HCT116 (cell line): ENCODE data around the gene FAIM2. TPM values are rescaled to one million over a fixed set of nuclear protein-coding genes. Genes with fewer than 3 reads are reported as not detected.
A peak's percentile ranks its signal among the peaks of the same experiment; 100 is the strongest.

Experiments used
- ATAC-seq: fragments of 200-7000 bp; cut with Tn5 transposase; 2 replicates; pipeline ENCODE4 v1.9.1; 2020; ENCODE audit warnings: mild to moderate bottlenecking, moderate library complexity
- BruUV-seq: library from RNA; stranded (reverse); fragments of 400-500 nt; replicated peaks from 2 replicates; lab custom pipeline; 2021; lab: Mats Ljungman, UMichigan
- CTCF ChIA-PET: fragments of 300-600 bp; sonication (Branson Sonifier 250); formaldehyde crosslinking; loops from one replicate; lab custom pipeline; 2021; ENCODE audit warnings: antibody characterized with exemption; lab: Charles Lee
- POLR2A ChIA-PET: fragments of 300-600, 350-600 bp; sonication (Branson Sonifier 250); formaldehyde crosslinking; loops from one replicate; lab custom pipeline; 2021; ENCODE audit warnings: antibody characterized with exemption; lab: Charles Lee
- RAD21 ChIA-PET, 2 experiments: fragments of 300-600 bp; sonication (Branson Sonifier 250); formaldehyde crosslinking; loops; one replicate each; lab custom pipeline; 2023; ENCODE audit warnings: low total read pairs in 2 of 2; ENCODE audit not compliant: uncharacterized antibody in 2 of 2, unreplicated experiment in 2 of 2, low non-redundant PET in 1 of 2; lab: Charles Lee
- DNase-seq: peaks from one replicate; pipeline ENCODE4 v3.0.0-alpha.2; 2010; ENCODE audit warnings: low read depth, low spot score
- H2AFZ ChIP-seq: fragments of 200-600 bp; shearing (Covaris generic), sonication (generic); 2 replicates; pipeline ENCODE4 v1.6.1; 2017; ENCODE audit warnings: low read depth, mixed run types, mixed read lengths, antibody characterized with exemption, low read length; ENCODE audit not compliant: poor library complexity, severe bottlenecking
- H3K27ac ChIP-seq: 2 replicates; pipeline ENCODE4 v1.5.1; 2012; ENCODE audit warnings: low read depth, low read length
- H3K27me3 ChIP-seq: fragments of 200-600 bp; sonication (generic); 2 replicates; pipeline ENCODE4 v1.6.1; 2016; ENCODE audit warnings: mixed run types, low read length, mixed read lengths; ENCODE audit not compliant: insufficient read depth
- H3K36me3 ChIP-seq, 2 experiments: fragments of 200-500 bp in 1 of 2; fragments of 200-600 bp in 1 of 2; sonication (Bioruptor generic) in 1 of 2; sonication (generic) in 1 of 2; 2 replicates each; pipeline versions ENCODE4 v1.5.1 to v1.6.1; 2014 to 2016; ENCODE audit warnings: low read length in 2 of 2, inconsistent platforms in 1 of 2, mixed read lengths in 1 of 2, mixed run types in 1 of 2; ENCODE audit not compliant: insufficient read depth in 2 of 2, control insufficient read depth in 1 of 2
- H3K4me1 ChIP-seq, 2 experiments: fragments of 200-600 bp in 1 of 2; sonication (generic) in 1 of 2; 2 replicates each; pipeline versions ENCODE4 v1.5.1 to v1.6.1; 2012 to 2017; ENCODE audit warnings: low read length in 2 of 2, inconsistent platforms in 1 of 2, mild to moderate bottlenecking in 1 of 2, mixed read lengths in 1 of 2, mixed run types in 1 of 2, moderate library complexity in 1 of 2; ENCODE audit not compliant: insufficient read depth in 2 of 2, control insufficient read depth in 1 of 2
- H3K4me2 ChIP-seq: fragments of 200-600 bp; sonication (generic); 2 replicates; pipeline ENCODE4 v1.6.1; 2017; ENCODE audit warnings: mixed run types, low read length, mixed read lengths
- H3K4me3 ChIP-seq, 2 experiments: fragments of 200-600 bp in 1 of 2; sonication (generic) in 1 of 2; replicated peaks in 1 of 2; 2 replicates each; pipeline ENCODE4 v1.5.1; 2011 to 2016; ENCODE audit warnings: low read length in 2 of 2, control low read depth in 1 of 2, low read depth in 1 of 2, mild to moderate bottlenecking in 1 of 2, mixed read lengths in 1 of 2, mixed run types in 1 of 2
- H3K79me2 ChIP-seq: fragments of 200-600 bp; sonication (generic); 2 replicates; pipeline ENCODE4 v1.6.1; 2017; ENCODE audit warnings: mild to moderate bottlenecking, mixed run types, low read length, moderate library complexity, mixed read lengths; ENCODE audit not compliant: insufficient read depth
- H3K9ac ChIP-seq: fragments of 200-600 bp; sonication (generic); 2 replicates; pipeline ENCODE4 v1.6.1; 2016; ENCODE audit warnings: low read length, mixed read lengths
- H3K9me2 ChIP-seq: fragments of 200-600 bp; sonication (generic), shearing (Covaris generic); 2 replicates; pipeline ENCODE4 v1.6.1; 2017; ENCODE audit warnings: mixed run types, mild to moderate bottlenecking, moderate library complexity; ENCODE audit not compliant: insufficient read depth
- H3K9me3 ChIP-seq, 2 experiments: fragments of 200-500 bp in 1 of 2; fragments of 200-600 bp in 1 of 2; sonication (Bioruptor generic) in 1 of 2; sonication (generic) in 1 of 2; 2 replicates each; pipeline ENCODE4 v1.6.1; 2014 to 2017; ENCODE audit warnings: low read length in 2 of 2, mixed read lengths in 2 of 2, inconsistent platforms in 1 of 2, low read depth in 1 of 2, mild to moderate bottlenecking in 1 of 2, mixed run types in 1 of 2, moderate library complexity in 1 of 2; ENCODE audit not compliant: control insufficient read depth in 1 of 2, insufficient read depth in 1 of 2
- H4K20me1 ChIP-seq: fragments of 200-600 bp; sonication (generic), shearing (Covaris generic); 2 replicates; pipeline ENCODE4 v1.6.1; 2017; ENCODE audit warnings: mixed run types, mild to moderate bottlenecking, moderate library complexity; ENCODE audit not compliant: insufficient read depth
- CEBPB ChIP-seq: IDR thresholded peaks from 2 replicates; pipeline ENCODE4 v1.6.1; 2012; ENCODE audit warnings: low read depth
- EGR1 ChIP-seq: IDR thresholded peaks from 2 replicates; pipeline ENCODE4 v1.6.1; 2012; ENCODE audit warnings: low read depth
- ELF1 ChIP-seq: IDR thresholded peaks from 2 replicates; pipeline ENCODE4 v1.6.1; 2012; ENCODE audit warnings: low read depth, borderline replicate concordance
- JUND ChIP-seq: IDR thresholded peaks from 2 replicates; pipeline ENCODE4 v1.6.1; 2012
- POLR2AphosphoS5 ChIP-seq: IDR thresholded peaks from 2 replicates; pipeline ENCODE4 v1.6.1; 2011; ENCODE audit warnings: mild to moderate bottlenecking, low read depth, low read length, moderate library complexity
- RAD21 ChIP-seq: IDR thresholded peaks from 2 replicates; pipeline ENCODE4 v1.6.1; 2012; ENCODE audit warnings: low read depth, mild to moderate bottlenecking
- SIN3A ChIP-seq: IDR thresholded peaks from 2 replicates; pipeline ENCODE4 v1.6.1; 2012; ENCODE audit warnings: low read depth
- SP1 ChIP-seq: IDR thresholded peaks from 2 replicates; pipeline ENCODE4 v1.6.1; 2012; ENCODE audit warnings: low read depth
- TCF7L2 ChIP-seq: IDR thresholded peaks from 2 replicates; pipeline ENCODE4 v1.7.0; 2011; ENCODE audit warnings: borderline replicate concordance, inconsistent platforms; ENCODE audit not compliant: insufficient read depth, insufficient read length; ENCODE audit errors: extremely low read depth
- YY1 ChIP-seq: IDR thresholded peaks from 2 replicates; pipeline ENCODE4 v1.6.1; 2011; ENCODE audit warnings: low read length, low read depth, moderate library complexity, mild to moderate bottlenecking; ENCODE audit not compliant: insufficient replicate concordance; ENCODE audit errors: extremely low read depth
- ZFX ChIP-seq: fragments of 450-650 bp; IDR thresholded peaks from 2 replicates; pipeline ENCODE4 v1.6.1; 2017
- intact Hi-C: fragments of 100-400 bp; cut with micrococcal nuclease; formaldehyde crosslinking; loops from 2 replicates; pipeline ENCODE4 v1.10.0; 2022
- total RNA-seq: library from RNA; stranded (reverse); gene quantifications from one replicate; pipeline ENCODE4 v1.2.1, GENCODE V29; 2021; ENCODE audit not compliant: unreplicated experiment
- TF ChIP-seq, protein P1 (sequence below): IDR thresholded peaks from 2 replicates; pipeline ENCODE4 v1.6.1; 2012
- TF ChIP-seq, protein P2 (sequence below): IDR thresholded peaks from 2 replicates; pipeline ENCODE4 v1.6.1; 2012

Gene FAIM2
- total RNA-seq, 1 experiment from 2014 or later = not detected

DNA sequence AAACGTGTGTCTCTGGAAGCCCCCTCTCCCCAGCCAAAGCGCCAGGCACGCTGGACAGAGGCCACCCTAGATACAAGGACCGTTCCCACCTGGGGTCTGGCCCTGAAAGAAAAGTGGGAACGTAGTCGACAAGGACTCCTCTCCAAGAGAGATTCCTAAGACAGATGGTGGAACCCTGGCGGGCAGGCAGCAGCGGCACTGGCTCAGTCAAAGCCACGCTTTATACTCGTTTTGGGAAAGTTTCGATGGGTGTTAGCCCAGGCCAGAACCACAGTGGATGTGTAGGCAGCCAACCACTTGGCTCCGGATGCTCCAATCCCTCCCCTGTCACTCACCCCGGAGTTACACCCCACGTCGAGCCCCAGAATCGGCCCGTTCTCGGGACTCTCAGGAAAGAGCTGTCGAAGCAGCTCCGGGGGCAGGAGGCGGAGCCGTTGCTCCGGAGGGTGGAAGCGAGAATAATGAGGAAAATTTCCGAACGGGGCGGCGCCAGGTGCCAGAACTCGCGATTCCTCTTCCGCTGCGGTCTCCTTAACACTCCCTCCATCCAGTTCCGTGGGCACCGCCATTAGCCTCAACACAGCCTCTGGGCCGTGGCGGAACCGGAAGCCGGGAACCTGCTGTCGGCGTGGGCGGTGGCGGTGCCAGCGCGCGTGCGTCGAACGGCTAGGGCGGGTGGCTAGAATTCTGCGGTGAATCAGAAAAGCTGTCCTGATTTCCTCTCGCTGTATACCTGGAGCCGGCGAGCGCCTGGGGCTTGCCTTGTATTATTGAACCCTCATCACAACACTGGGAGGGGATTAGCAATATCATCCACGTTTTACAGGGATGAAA is 61.0 kb downstream of the FAIM2 start, which contains the start of gene BCDIN3D:
Gene BCDIN3D (minus strand): TSS at position 588 of the 834 bp plus-strand sequence. CDS start 19 bp downstream, at position 569.
- ChIA-PET POLR2A (interaction anchor here (0.9 to 1.8 kb wide), 3 partner anchors 8 to 101 kb away, joined by 4 to 9 read pairs (median 7); partner anchors contain the start of genes NCKAP5L and TMBIM6), RAD21 (interaction anchor here in 1 of 2 experiments (0.8 kb wide), 1 partner anchor 65 kb away, joined by 3 read pairs; no protein-coding TSS in a partner anchor), CTCF (interaction anchor here (0.5 to 1.8 kb wide), 4 partner anchors 65 to 242 kb away, joined by 3 to 5 read pairs (median 4); partner anchors contain the start of gene SMARCD1)
- BruUV-seq = TSS peak; percentile 86
- peak within 1 kb of the TSS; percentile 97 for H3K9ac ChIP-seq
- peaks cover 12 to 19% of the 10 kb centered on the region in 2 experiments; a peak in 3 of 4 replicates for H3K4me1 ChIP-seq
- H3K9me2 ChIP-seq = no peaks in the 10 kb centered on the region
- H3K4me2 ChIP-seq = peak within 1 kb of the TSS; percentile 97
- no peaks in the 10 kb centered on the region for H4K20me1 ChIP-seq
- H3K79me2 ChIP-seq = peaks cover 18% of the 10 kb centered on the region
- peak within 1 kb of the TSS; percentile 90 for H3K27ac ChIP-seq
- intact Hi-C loops = no loop called here
- no peaks in the 10 kb centered on the region for H3K36me3 ChIP-seq
- no peaks in the 10 kb centered on the region for H3K27me3 ChIP-seq
- H3K4me3 ChIP-seq = peak within 1 kb of the TSS; percentile 85 to 95
- no peaks in the 10 kb centered on the region for H3K9me3 ChIP-seq
- TF ChIP-seq CEBPB (no peak), SIN3A (peak; percentile 37), ELF1 (peak; percentile 67), ZFX (peak; percentile 58; the same call in 1 of the 2 replicates), POLR2AphosphoS5 (peak; percentile 96), RAD21 (no peak), TCF7L2 (peak; percentile 40), YY1 (peak; percentile 93), EGR1 (peak; percentile 100), SP1 (peak; percentile 13; the same call in 1 of the 2 replicates), JUND (no peak)
- TF ChIP-seq, protein P1, sequence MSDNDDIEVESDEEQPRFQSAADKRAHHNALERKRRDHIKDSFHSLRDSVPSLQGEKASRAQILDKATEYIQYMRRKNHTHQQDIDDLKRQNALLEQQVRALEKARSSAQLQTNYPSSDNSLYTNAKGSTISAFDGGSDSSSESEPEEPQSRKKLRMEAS = peak; percentile 81
- TF ChIP-seq, protein P2, sequence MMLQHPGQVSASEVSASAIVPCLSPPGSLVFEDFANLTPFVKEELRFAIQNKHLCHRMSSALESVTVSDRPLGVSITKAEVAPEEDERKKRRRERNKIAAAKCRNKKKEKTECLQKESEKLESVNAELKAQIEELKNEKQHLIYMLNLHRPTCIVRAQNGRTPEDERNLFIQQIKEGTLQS = no peak
- H2AFZ ChIP-seq = peak within 1 kb of the TSS; percentile 57
- peak; percentile 83 for DNase-seq
- ATAC-seq = peak; percentile 92
